Raji (cell line): Measurements from ENCODE around the gene PRDM15.

Source experiments
- POLR2A ChIP-seq: IDR thresholded peaks from 2 replicates; pipeline ENCODE4 v1.6.1; 2011; ENCODE audit warnings: low read depth, low read length, control low read depth; ENCODE audit not compliant: insufficient read depth

PRDM15 gene

GRCh38 chr21:41832596-41833496 is 46.3 kb downstream of the PRDM15 start:
- TF ChIP-seq POLR2A: no peak

GRCh38 chr21:41831866-41832595 is 47.1 kb downstream of the PRDM15 start:
- no peak for TF ChIP-seq POLR2A

DNA sequence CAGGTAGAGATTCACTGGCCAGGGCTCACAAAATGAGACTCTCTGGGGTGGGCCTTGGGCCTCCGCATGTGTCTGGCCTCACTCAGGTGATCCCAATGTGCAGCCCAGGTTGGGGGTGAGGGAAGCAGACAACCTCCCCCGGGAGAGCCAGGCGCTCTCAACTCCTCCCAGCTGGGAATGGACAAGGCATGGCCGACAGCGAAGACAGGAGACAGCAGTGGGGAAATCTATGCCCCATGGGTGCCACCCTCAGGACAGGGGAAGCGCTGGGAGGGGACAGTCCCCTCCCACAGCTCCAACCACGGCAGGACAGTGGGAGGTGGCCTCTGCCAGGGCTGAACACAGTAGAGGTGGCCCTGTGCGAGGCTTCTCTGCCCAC is 47.7 kb downstream of the PRDM15 start:
- TF ChIP-seq POLR2A: no peak

- no peak for TF ChIP-seq POLR2A
These were observed 48.2 kb downstream of the PRDM15 start for GRCh38 chr21:41830764-41831452.

- no peak for TF ChIP-seq POLR2A
These were observed 48.9 kb downstream of the PRDM15 start for GRCh38 chr21:41830145-41830707.

DNA sequence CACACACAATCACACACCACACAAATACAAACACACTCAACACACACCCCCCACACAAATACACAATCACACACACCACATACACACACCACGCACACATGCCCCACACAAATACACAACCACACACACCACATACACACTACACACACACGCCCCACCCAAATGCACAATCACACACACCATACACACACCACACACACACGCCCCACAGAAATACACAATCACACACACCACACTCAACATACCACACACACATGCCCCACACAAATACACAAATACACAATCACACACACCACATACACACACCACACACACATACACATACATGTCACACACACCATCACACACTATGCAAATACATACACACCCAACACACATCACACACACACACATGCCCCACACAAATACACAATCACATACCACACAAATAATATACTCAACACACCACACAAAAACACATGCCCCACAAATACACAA is 50.2 kb downstream of the PRDM15 start:
- no peak for TF ChIP-seq POLR2A

DNA sequence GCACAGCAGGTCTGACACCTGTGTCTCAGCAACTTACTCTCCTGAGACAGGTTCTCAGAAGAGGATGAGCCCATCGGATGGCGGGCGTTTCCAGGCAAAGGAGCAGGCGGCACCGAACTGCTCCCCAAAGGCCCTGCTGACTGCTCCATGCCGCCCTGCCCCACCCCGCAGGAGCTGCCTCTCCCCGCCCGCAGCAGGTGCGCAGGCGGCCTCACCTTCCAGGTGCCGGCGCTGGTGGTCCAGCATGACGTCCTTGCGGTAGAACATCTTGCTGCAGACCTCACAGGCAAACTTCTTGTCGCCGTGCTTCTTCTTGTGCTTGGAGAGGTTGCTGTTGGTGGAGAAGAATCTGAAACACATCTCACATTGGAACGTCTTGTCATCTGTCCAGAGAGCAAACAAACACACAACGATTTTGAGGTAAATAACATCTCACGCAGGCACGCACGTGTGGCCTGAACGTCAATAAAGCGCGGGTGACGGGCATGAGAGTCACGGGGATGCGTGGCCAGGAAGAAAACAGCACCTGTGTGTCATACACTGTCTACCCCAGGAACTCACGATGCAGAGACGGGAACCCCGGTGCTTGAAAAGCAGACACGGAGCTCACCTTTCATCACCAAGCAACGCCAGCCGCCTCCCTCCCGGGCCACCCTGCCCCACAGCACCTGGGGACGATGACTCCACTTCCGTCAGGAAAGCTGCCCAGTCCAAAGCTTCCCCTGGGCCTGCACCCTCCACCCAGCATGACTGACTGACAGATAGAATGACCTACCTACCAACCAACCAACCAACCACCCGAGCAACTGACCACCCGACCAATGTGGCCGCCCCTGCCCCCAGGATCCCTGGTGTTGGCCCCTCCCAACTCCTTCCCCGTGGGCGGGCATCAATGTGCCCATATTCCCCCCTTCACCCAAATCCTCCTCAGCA is 50.9 kb downstream of the PRDM15 start:
- TF ChIP-seq POLR2A: no peak

- no peak for TF ChIP-seq POLR2A
These were observed 53.3 kb downstream of the PRDM15 start for GRCh38 chr21:41825881-41826280.

DNA sequence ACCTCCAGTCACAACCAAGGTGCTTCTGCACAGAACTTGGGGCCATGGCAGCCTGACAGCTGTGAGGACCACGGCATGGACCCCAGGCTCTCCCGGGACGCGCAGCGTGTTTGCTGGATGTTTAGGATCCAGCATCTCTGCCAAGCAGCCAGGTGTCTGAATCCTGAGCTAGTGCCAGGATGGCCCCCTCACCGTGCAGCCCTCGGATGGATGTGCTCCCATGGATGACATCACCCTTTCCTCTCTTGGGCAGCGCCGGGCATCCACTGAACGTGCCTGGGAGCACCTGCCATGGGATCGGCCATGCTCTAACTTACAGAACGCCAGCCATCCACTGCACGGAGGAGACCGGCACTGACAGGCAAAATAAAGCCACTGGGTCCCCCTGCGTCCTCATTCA is 53.9 kb downstream of the PRDM15 start:
- no peak for TF ChIP-seq POLR2A

- no peak for TF ChIP-seq POLR2A
These were observed 54.5 kb downstream of the PRDM15 start for GRCh38 chr21:41824466-41825207.

- no peak for TF ChIP-seq POLR2A
These were observed 55.2 kb downstream of the PRDM15 start for GRCh38 chr21:41823906-41824305.

- TF ChIP-seq POLR2A: no peak
These were observed 56.0 kb downstream of the PRDM15 start for GRCh38 chr21:41823166-41823565.

DNA sequence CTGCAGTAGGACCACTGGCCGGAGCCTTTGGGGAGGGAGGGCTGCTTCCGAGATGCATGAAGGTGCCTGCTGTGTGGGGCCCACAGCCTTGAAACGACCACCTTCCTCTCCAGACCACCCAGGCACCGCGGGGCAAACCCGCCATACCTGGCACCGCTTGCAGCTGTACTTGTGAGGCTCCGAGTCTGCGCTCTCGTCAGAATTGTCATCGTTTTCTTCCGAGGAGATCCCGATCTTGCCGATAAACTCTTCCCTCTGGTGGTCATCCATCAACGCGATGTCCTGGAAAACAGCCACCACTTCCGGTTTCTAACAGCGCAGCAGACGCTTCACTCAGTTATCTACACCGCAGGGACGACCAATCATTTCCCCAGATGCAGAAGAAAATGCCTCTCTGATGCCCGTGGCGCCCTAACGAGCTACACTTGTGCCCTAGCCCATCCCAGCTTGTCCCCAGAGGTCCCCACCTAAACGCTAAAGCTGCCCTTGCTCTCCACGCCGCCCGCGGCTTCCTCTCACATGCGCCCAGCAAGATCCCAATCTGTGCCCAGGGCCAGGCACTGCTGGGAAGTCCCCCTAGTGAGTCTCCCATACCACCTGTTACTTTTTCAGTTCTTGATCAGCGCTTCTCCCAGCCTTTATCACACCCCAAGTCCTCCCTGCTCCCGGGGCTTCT is 57.2 kb downstream of the PRDM15 start:
- TF ChIP-seq POLR2A: no peak
